Endothelial cell of umbilical vein (primary cell): Measurements from ENCODE around the gene SSR1.
"Not testable (repeated sequence)": the region's sequence is repeated elsewhere in the genome, so short reads cannot be mapped to it uniquely, and the experiment has no call there.

Experiments used
- CTCF ChIP-seq, 2 donors: IDR thresholded peaks; 1 replicate in 1 of 2; 2 replicates in 1 of 2; pipeline ENCODE4 v1.5.1; 2011; ENCODE audit warnings: low read length in 2 of 2, mild to moderate bottlenecking in 2 of 2, moderate library complexity in 2 of 2, control low read depth in 1 of 2, inconsistent platforms in 1 of 2, low read depth in 1 of 2; ENCODE audit not compliant: insufficient read depth in 1 of 2; ENCODE audit errors: extremely low read depth in 1 of 2
- EZH2 ChIP-seq: IDR thresholded peaks from 2 replicates; pipeline ENCODE4 v1.6.1; 2012; ENCODE audit warnings: borderline replicate concordance, low read depth, mild to moderate bottlenecking, moderate library complexity, low read length, inconsistent platforms; ENCODE audit not compliant: severe bottlenecking
- MYC ChIP-seq: IDR thresholded peaks from one replicate; pipeline ENCODE4 v1.6.1; 2011; ENCODE audit warnings: mild to moderate bottlenecking, low read depth, low read length
- POLR2A ChIP-seq: IDR thresholded peaks from 2 replicates; pipeline ENCODE4 v1.6.1; 2012; ENCODE audit warnings: low read depth, mild to moderate bottlenecking, control low read depth, low read length
- POLR2AphosphoS5 ChIP-seq: IDR thresholded peaks from 2 replicates; pipeline ENCODE4 v1.6.1; 2012; ENCODE audit warnings: low read depth, mild to moderate bottlenecking, control low read depth, low read length, moderate library complexity; ENCODE audit not compliant: insufficient read depth
- TF ChIP-seq, protein P1 (sequence below): IDR thresholded peaks from 2 replicates; pipeline ENCODE4 v1.6.1; 2011; ENCODE audit not compliant: insufficient read depth, insufficient read length

GRCh38 chr6:7319406-7319805 lies 6.4 kb upstream of the SSR1 start:
- not testable (repeated sequence) for TF ChIP-seq EZH2; POLR2A; CTCF (IDR thresholded peaks at IDR 0.05; ENCODE audit: extremely low read depth in 1 of 2, insufficient read depth in 1 of 2, low read depth in 1 of 2, low read length in 2 of 2); POLR2AphosphoS5; MYC
- TF ChIP-seq, protein P1, sequence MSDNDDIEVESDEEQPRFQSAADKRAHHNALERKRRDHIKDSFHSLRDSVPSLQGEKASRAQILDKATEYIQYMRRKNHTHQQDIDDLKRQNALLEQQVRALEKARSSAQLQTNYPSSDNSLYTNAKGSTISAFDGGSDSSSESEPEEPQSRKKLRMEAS: not testable (repeated sequence)
